Vagina (tissue), 2 donors: ENCODE data around the gene UNK. TPM values are rescaled to one million over a fixed set of nuclear protein-coding genes. Genes with fewer than 3 reads are reported as not detected.

Source experiments
- DNase-seq, 2 donors: peaks; one replicate each; pipeline ENCODE4 v3.0.0-alpha.2; 2017; ENCODE audit errors: extremely low spot score in 2 of 2
- H3K27ac ChIP-seq: fragments of 200-600 bp; sonication (generic); one replicate; pipeline ENCODE4 v1.5.1; 2019
- H3K27me3 ChIP-seq: fragments of 200-600 bp; sonication (generic); one replicate; pipeline ENCODE4 v1.5.1; 2019
- H3K36me3 ChIP-seq, 2 donors: fragments of 200-600 bp; sonication (generic); one replicate each; pipeline ENCODE4 v1.5.1; 2017 to 2019
- H3K4me1 ChIP-seq: fragments of 200-600 bp; sonication (generic); one replicate; pipeline ENCODE4 v1.5.1; 2019
- H3K4me3 ChIP-seq, 2 donors: fragments of 200-600 bp; sonication (generic); 1 replicate in 1 of 2; 2 replicates in 1 of 2; pipeline ENCODE4 v1.5.1; 2016 to 2019
- H3K9me3 ChIP-seq: fragments of 200-600 bp; sonication (generic); one replicate; pipeline ENCODE4 v1.5.1; 2019
- CTCF ChIP-seq, 3 experiments: fragments of 450-650 bp in 2 of 3; fragments of 200-600 bp in 1 of 3; sonication (generic) in 1 of 3; IDR thresholded peaks; one replicate each; pipeline ENCODE4 v1.5.1; 2017 to 2019; ENCODE audit warnings: antibody characterized with exemption in 3 of 3, mild to moderate bottlenecking in 2 of 3, moderate library complexity in 2 of 3
- POLR2A ChIP-seq, 2 donors: fragments of 450-650 bp; IDR thresholded peaks; one replicate each; pipeline ENCODE4 v1.6.1; 2017; ENCODE audit warnings: antibody characterized with exemption in 2 of 2, mild to moderate bottlenecking in 2 of 2, moderate library complexity in 2 of 2
- POLR2AphosphoS5 ChIP-seq, 2 donors: sonication (generic); formaldehyde crosslinking; IDR thresholded peaks; one replicate each; pipeline ENCODE4 v1.9.0; 2017; ENCODE audit warnings: antibody characterized with exemption in 2 of 2, mild to moderate bottlenecking in 2 of 2, low read depth in 1 of 2; ENCODE audit not compliant: insufficient read depth in 1 of 2
- intact Hi-C: fragments of 100-400 bp; cut with DNase I; formaldehyde crosslinking; loops from one replicate; pipeline ENCODE4 v1.15.1; 2023
- total RNA-seq: library from RNA; depleted of rRNA; stranded (reverse); fragments of >200 nt; gene quantifications from one replicate; pipeline ENCODE4 v1.2.3, GENCODE V29; 2016

Gene UNK
- total RNA-seq, 1 donor from 2014 or later: 35.1 TPM

GRCh38 chr17:75739174-75739573 is 45.4 kb upstream of the UNK start:
- Histone ChIP-seq H3K36me3 (peaks cover 0 to 14% of the 10 kb centered on the region in 2 donors), H3K4me1 (no peaks in the 10 kb centered on the region), H3K4me3 (no peak overlapping the region), H3K9me3 (no peaks in the 10 kb centered on the region), H3K27me3 (no peaks in the 10 kb centered on the region), H3K27ac (no peak overlapping the region)
- no peak for DNase-seq
- intact Hi-C loops: no loop called here
- no peak for TF ChIP-seq POLR2AphosphoS5 (IDR thresholded peaks at IDR 0.05; ENCODE audit: insufficient read depth in 1 of 2, low read depth in 1 of 2)
- no peak for TF ChIP-seq CTCF (IDR thresholded peaks at IDR 0.05)
- no peak for TF ChIP-seq POLR2A (IDR thresholded peaks at IDR 0.05)

- no peak for DNase-seq
- no peaks in the 10 kb centered on the region for H3K9me3 ChIP-seq
- H3K36me3 ChIP-seq: peaks cover 0 to 14% of the 10 kb centered on the region in 2 donors
- H3K4me1 ChIP-seq: no peaks in the 10 kb centered on the region
- H3K4me3 ChIP-seq: no peak overlapping the region
- H3K27ac ChIP-seq: no peak overlapping the region
- no peak for TF ChIP-seq CTCF (IDR thresholded peaks at IDR 0.05)
- no peak for TF ChIP-seq POLR2A (IDR thresholded peaks at IDR 0.05)
- TF ChIP-seq POLR2AphosphoS5 (IDR thresholded peaks at IDR 0.05; ENCODE audit: insufficient read depth in 1 of 2, low read depth in 1 of 2): no peak
- intact Hi-C loops: no loop called here
- H3K27me3 ChIP-seq: no peaks in the 10 kb centered on the region
These were observed 44.8 kb upstream of the UNK start for GRCh38 chr17:75739801-75740200.

- DNase-seq: no peak
These were observed 44.4 kb upstream of the UNK start for GRCh38 chr17:75740215-75740614.

GRCh38 chr17:75740631-75741077 is 44.0 kb upstream of the UNK start:
- intact Hi-C loops: loop anchor here (1.0 kb wide), 1 partner anchor 48 kb away; no protein-coding TSS in a partner anchor
- no peak for DNase-seq
- Histone ChIP-seq H3K9me3 (no peaks in the 10 kb centered on the region), H3K4me3 (no peak overlapping the region), H3K4me1 (no peaks in the 10 kb centered on the region), H3K36me3 (peaks cover 0 to 14% of the 10 kb centered on the region in 2 donors), H3K27ac (no peak overlapping the region), H3K27me3 (no peaks in the 10 kb centered on the region)
- TF ChIP-seq POLR2A (IDR thresholded peaks at IDR 0.05): no peak

More at GRCh38 chr17:75740215-75740614, 44.4 kb upstream of the UNK start:
- Histone ChIP-seq H3K9me3 (no peaks in the 10 kb centered on the region), H3K27ac (no peak overlapping the region), H3K4me3 (no peak overlapping the region), H3K27me3 (no peaks in the 10 kb centered on the region), H3K36me3 (peaks cover 0 to 14% of the 10 kb centered on the region in 2 donors), H3K4me1 (no peaks in the 10 kb centered on the region)
- intact Hi-C loops: no loop called here
- no peak for TF ChIP-seq CTCF (IDR thresholded peaks at IDR 0.05)
- no peak for TF ChIP-seq POLR2AphosphoS5 (IDR thresholded peaks at IDR 0.05; ENCODE audit: insufficient read depth in 1 of 2, low read depth in 1 of 2)
- no peak for TF ChIP-seq POLR2A (IDR thresholded peaks at IDR 0.05)

GRCh38 chr17:75742337-75742736 is 42.3 kb upstream of the UNK start:
- H3K36me3 ChIP-seq: peaks cover 0 to 11% of the 10 kb centered on the region in 2 donors
- no peaks in the 10 kb centered on the region for H3K9me3 ChIP-seq

More at GRCh38 chr17:75742337-75742736, 42.3 kb upstream of the UNK start:
- no peak overlapping the region for H3K4me3 ChIP-seq
- intact Hi-C loops: no loop called here
- H3K27ac ChIP-seq: no peak overlapping the region
- no peak for TF ChIP-seq CTCF (IDR thresholded peaks at IDR 0.05)
- no peak for TF ChIP-seq POLR2A (IDR thresholded peaks at IDR 0.05)
- TF ChIP-seq POLR2AphosphoS5 (IDR thresholded peaks at IDR 0.05; ENCODE audit: insufficient read depth in 1 of 2, low read depth in 1 of 2): no peak
- no peaks in the 10 kb centered on the region for H3K27me3 ChIP-seq
- H3K4me1 ChIP-seq: peaks cover 3% of the 10 kb centered on the region
- DNase-seq: no peak
